ENCODE data around the gene P2RX5. TPM values are rescaled to one million over a fixed set of nuclear protein-coding genes. Genes with fewer than 3 reads are reported as not detected.
"Not testable (repeated sequence)": the region's sequence is repeated elsewhere in the genome, so short reads cannot be mapped to it uniquely, and the experiment has no call there.

The P2RX5 gene
- total and polyA plus RNA-seq, 2 donors (not counting 3 experiments of a cell fraction or from before 2014, with no cell fraction given), result 0.19 to 0.22 TPM

GRCh38 chr17:3708366-3708765 lies 12.4 kb upstream of the P2RX5 start:
- H3K4me3 ChIP-seq (replicated peaks in 1 of 3; ENCODE audit: insufficient read depth in 1 of 3, low read depth in 1 of 3, low read length in 3 of 3), result no peak overlapping the region
- no peak for DNase-seq (ENCODE audit: low read depth, low spot score)
- peaks cover 0 to 3% of the 10 kb centered on the region in 2 experiments for H3K36me3 ChIP-seq (ENCODE audit: control insufficient read depth in 2 of 2, extremely low read depth in 1 of 2, insufficient read depth in 2 of 2, low read length in 2 of 2)
- dilution Hi-C loops (cut with MboI; ENCODE audit: extremely low pct_ligation_motif_present, low sequenced_read_pairs) (no loop called here), intact Hi-C loops (cut with micrococcal nuclease) (no loop called here)
- CTCF ChIA-PET, result interaction anchor here (0.7 to 1.1 kb wide), 2 partner anchors 26 to 114 kb away, joined by 3 to 4 read pairs; no protein-coding TSS in a partner anchor
- BruUV-seq (replicated peaks), result no TSS peak
- H2AFZ ChIP-seq (ENCODE audit: low read depth, low read length), result no peak overlapping the region
- no peaks in the 10 kb centered on the region for H3K79me2 ChIP-seq (ENCODE audit: control insufficient read depth, insufficient read depth, low read length)
- H3K27me3 ChIP-seq (ENCODE audit: control insufficient read depth in 2 of 2, insufficient read depth in 2 of 2, low read length in 2 of 2), result no peaks in the 10 kb centered on the region
- FAIRE-seq, result no peak
- no peak overlapping the region for H3K27ac ChIP-seq (ENCODE audit: insufficient read depth, low read depth, low read length)
- POLR2A ChIA-PET, result no interaction called here
- H4K20me1 ChIP-seq (replicated peaks; ENCODE audit: control insufficient read depth, extremely low read depth, insufficient read depth, low read length), result no peaks in the 10 kb centered on the region
- no peaks in the 10 kb centered on the region for H3K9me1 ChIP-seq (replicated peaks; ENCODE audit: control insufficient read depth, extremely low read depth, insufficient read depth, low read length)
- TF ChIP-seq FOS (IDR thresholded peaks at IDR 0.05; ENCODE audit: borderline replicate concordance, insufficient read depth, low read length) (no peak), JUN (IDR thresholded peaks at IDR 0.05; ENCODE audit: borderline replicate concordance, insufficient read depth, insufficient read length, low read depth) (no peak), MAX (IDR thresholded peaks at IDR 0.05; ENCODE audit: insufficient read depth, insufficient read length) (no peak), EZH2 (IDR thresholded peaks at IDR 0.05; ENCODE audit: borderline replicate concordance, low read depth, low read length, severe bottlenecking) (no peak), CTCF (IDR thresholded peaks at IDR 0.05; ENCODE audit: extremely low read depth in 1 of 2, insufficient read depth in 1 of 2, low read depth in 1 of 2, low read length in 2 of 2) (no peak), MYC (IDR thresholded peaks at IDR 0.05; ENCODE audit: low read depth, low read length) (no peak), GATA2 (IDR thresholded peaks at IDR 0.05; ENCODE audit: insufficient read depth, insufficient read length, low read depth, low read length) (no peak), POLR2A (IDR thresholded peaks at IDR 0.05; ENCODE audit: low read depth, low read length) (no peak), POLR2AphosphoS5 (IDR thresholded peaks at IDR 0.05; ENCODE audit: insufficient read depth, low read depth, low read length) (no peak)
- no peak overlapping the region for H3K4me2 ChIP-seq (ENCODE audit: insufficient read depth, low read length)
- H3K9me3 ChIP-seq (replicated peaks; ENCODE audit: control insufficient read depth, insufficient read depth, low read length), result no peaks in the 10 kb centered on the region
- H3K9ac ChIP-seq (replicated peaks; ENCODE audit: extremely low read depth, insufficient read depth, low read length), result no peak overlapping the region
- H3K4me1 ChIP-seq (ENCODE audit: control insufficient read depth, extremely low read depth, insufficient read depth, low read length), result peaks cover 9% of the 10 kb centered on the region

GRCh38 chr17:3705718-3705984 lies 9.7 kb upstream of the P2RX5 start:
- CTCF ChIA-PET, result interaction anchor here (1.3 kb wide), 1 partner anchor 23 kb away, joined by 4 read pairs; no protein-coding TSS in a partner anchor
- DNase-seq (ENCODE audit: low read depth, low spot score); H3K36me3 ChIP-seq (ENCODE audit: control insufficient read depth in 2 of 2, extremely low read depth in 1 of 2, insufficient read depth in 2 of 2, low read length in 2 of 2); H3K9me1 ChIP-seq (replicated peaks; ENCODE audit: control insufficient read depth, extremely low read depth, insufficient read depth, low read length); H3K27me3 ChIP-seq (ENCODE audit: control insufficient read depth in 2 of 2, insufficient read depth in 2 of 2, low read length in 2 of 2); H4K20me1 ChIP-seq (replicated peaks; ENCODE audit: control insufficient read depth, extremely low read depth, insufficient read depth, low read length); H3K9ac ChIP-seq (replicated peaks; ENCODE audit: extremely low read depth, insufficient read depth, low read length); H3K4me3 ChIP-seq (replicated peaks in 1 of 3; ENCODE audit: insufficient read depth in 1 of 3, low read depth in 1 of 3, low read length in 3 of 3); FAIRE-seq; H3K4me2 ChIP-seq (ENCODE audit: insufficient read depth, low read length); H2AFZ ChIP-seq (ENCODE audit: low read depth, low read length); H3K9me3 ChIP-seq (replicated peaks; ENCODE audit: control insufficient read depth, insufficient read depth, low read length); H3K4me1 ChIP-seq (ENCODE audit: control insufficient read depth, extremely low read depth, insufficient read depth, low read length); POLR2A ChIA-PET; H3K79me2 ChIP-seq (ENCODE audit: control insufficient read depth, insufficient read depth, low read length); H3K27ac ChIP-seq (ENCODE audit: insufficient read depth, low read depth, low read length); BruUV-seq (replicated peaks); intact Hi-C loops (cut with micrococcal nuclease); dilution Hi-C loops (cut with MboI; ENCODE audit: extremely low pct_ligation_motif_present, low sequenced_read_pairs): not testable (repeated sequence)

Measured in endothelial cell of umbilical vein (primary cell).